Activated T-cell treated with anti-CD3 and anti-CD28 coated beads for 1 hour (primary cell): ENCODE data around the gene AMT.
"Not testable (repeated sequence)": the region's sequence is repeated elsewhere in the genome, so short reads cannot be mapped to it uniquely, and the experiment has no call there.

Experiments
- DNase-seq: peaks from one replicate; pipeline ENCODE4 v3.0.0-alpha.2; 2020; ENCODE audit warnings: low read depth

AMT gene

GRCh38 chr3:49424816-49425215, 2.5 kb upstream of the AMT start:
- DNase-seq, result no peak

GRCh38 chr3:49421890-49422378, 339 bp downstream of the AMT start:
- no peak for DNase-seq

- no peak for DNase-seq
Observed at GRCh38 chr3:49417516-49418120, 4.7 kb downstream of the AMT start.

GRCh38 chr3:49416867-49417266, 5.4 kb downstream of the AMT start:
- DNase-seq, result no peak

GRCh38 chr3:49415931-49416601, 6.2 kb downstream of the AMT start:
- DNase-seq, result peak; percentile 30

- DNase-seq, result no peak
Observed at GRCh38 chr3:49414753-49415152, 7.5 kb downstream of the AMT start.

- no peak for DNase-seq
Observed at GRCh38 chr3:49413338-49413734, 8.9 kb downstream of the AMT start.

GRCh38 chr3:49412632-49413337, 9.5 kb downstream of the AMT start:
- no peak for DNase-seq

GRCh38 chr3:49411968-49412631, 10.2 kb downstream of the AMT start, which contains the start of the genes RHOA and TCTA:
TSS of gene RHOA (minus strand) at chr3:49411976. CDS start at chr3:49375589, 36,387 bp downstream.
TSS of gene TCTA (plus strand) at chr3:49412423. CDS start at chr3:49412427, 4 bp downstream.
- DNase-seq, result peak; percentile 99

- peak; percentile 32 for DNase-seq
Observed at GRCh38 chr3:49411535-49411967, 10.7 kb downstream of the AMT start.

GRCh38 chr3:49410846-49411534, 11.3 kb downstream of the AMT start:
- no peak for DNase-seq

GRCh38 chr3:49410066-49410845, 12.0 kb downstream of the AMT start:
- DNase-seq, result no peak

GRCh38 chr3:49406571-49407565, 15.4 kb downstream of the AMT start:
- no peak for DNase-seq

GRCh38 chr3:49405570-49405969, 16.7 kb downstream of the AMT start:
- DNase-seq, result not testable (repeated sequence)

- no peak for DNase-seq
Observed at GRCh38 chr3:49403891-49404290, 18.4 kb downstream of the AMT start.

- no peak for DNase-seq
Observed at GRCh38 chr3:49401766-49402165, 20.5 kb downstream of the AMT start.

- no peak for DNase-seq
Observed at GRCh38 chr3:49399461-49399860, 22.8 kb downstream of the AMT start.

- no peak for DNase-seq
Observed at GRCh38 chr3:49397470-49397869, 24.8 kb downstream of the AMT start.

- DNase-seq, result not testable (repeated sequence)
Observed at GRCh38 chr3:49391310-49391709, 31.0 kb downstream of the AMT start.

GRCh38 chr3:49389297-49389696, 33.0 kb downstream of the AMT start:
- DNase-seq, result no peak
